Fibroblast of lung (primary cell): ENCODE measurements around the gene ZDHHC5.

ENCODE experiments used
- EZH2 ChIP-seq: IDR thresholded peaks from 2 replicates; pipeline ENCODE4 v1.5.1; 2012; ENCODE audit warnings: low read length, control low read depth, mild to moderate bottlenecking; ENCODE audit errors: missing control alignments
- TF ChIP-seq, protein P1 (sequence below), 2 donors: IDR thresholded peaks in 1 of 2; conservative IDR thresholded peaks in 1 of 2; 1 replicate in 1 of 2; 2 replicates in 1 of 2; pipeline ENCODE4 v1.5.1; 2011 to 2012; ENCODE audit warnings: low read length in 2 of 2, control low read depth in 1 of 2, inconsistent platforms in 1 of 2, low read depth in 1 of 2, mild to moderate bottlenecking in 1 of 2

- TF ChIP-seq, protein P1, sequence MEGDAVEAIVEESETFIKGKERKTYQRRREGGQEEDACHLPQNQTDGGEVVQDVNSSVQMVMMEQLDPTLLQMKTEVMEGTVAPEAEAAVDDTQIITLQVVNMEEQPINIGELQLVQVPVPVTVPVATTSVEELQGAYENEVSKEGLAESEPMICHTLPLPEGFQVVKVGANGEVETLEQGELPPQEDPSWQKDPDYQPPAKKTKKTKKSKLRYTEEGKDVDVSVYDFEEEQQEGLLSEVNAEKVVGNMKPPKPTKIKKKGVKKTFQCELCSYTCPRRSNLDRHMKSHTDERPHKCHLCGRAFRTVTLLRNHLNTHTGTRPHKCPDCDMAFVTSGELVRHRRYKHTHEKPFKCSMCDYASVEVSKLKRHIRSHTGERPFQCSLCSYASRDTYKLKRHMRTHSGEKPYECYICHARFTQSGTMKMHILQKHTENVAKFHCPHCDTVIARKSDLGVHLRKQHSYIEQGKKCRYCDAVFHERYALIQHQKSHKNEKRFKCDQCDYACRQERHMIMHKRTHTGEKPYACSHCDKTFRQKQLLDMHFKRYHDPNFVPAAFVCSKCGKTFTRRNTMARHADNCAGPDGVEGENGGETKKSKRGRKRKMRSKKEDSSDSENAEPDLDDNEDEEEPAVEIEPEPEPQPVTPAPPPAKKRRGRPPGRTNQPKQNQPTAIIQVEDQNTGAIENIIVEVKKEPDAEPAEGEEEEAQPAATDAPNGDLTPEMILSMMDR (conservative IDR thresholded peaks at IDR 0.05 in 1 of 2, IDR thresholded peaks at IDR 0.05 in 1 of 2; ENCODE audit: low read depth in 1 of 2, low read length in 2 of 2) = no peak
- no peak for TF ChIP-seq EZH2
These were observed 49.5 kb upstream of the ZDHHC5 start for GRCh38 chr11:57618438-57618837.
